Nephron progenitor cell (in vitro differentiated cells): Measurements from ENCODE around the gene TNRC6A.

ENCODE experiments used
- DNase-seq: peaks from one replicate; pipeline ENCODE4 v3.0.0; 2021
- H3K27ac Mint-ChIP-seq: 2 replicates; pipeline ENCODE4 v1.8.0; 2021; ENCODE audit warnings: mild to moderate bottlenecking, moderate library complexity, mixed read lengths
- H3K27me3 Mint-ChIP-seq: 2 replicates; pipeline ENCODE4 v1.8.0; 2021; ENCODE audit warnings: mild to moderate bottlenecking, low read depth, mixed read lengths; ENCODE audit not compliant: poor library complexity
- H3K36me3 Mint-ChIP-seq: 2 replicates; pipeline ENCODE4 v1.8.0; 2021; ENCODE audit warnings: low read depth, mixed read lengths
- H3K4me1 Mint-ChIP-seq: 2 replicates; pipeline ENCODE4 v1.8.0; 2021; ENCODE audit warnings: mixed read lengths
- H3K4me3 Mint-ChIP-seq: 2 replicates; pipeline ENCODE4 v1.8.0; 2021; ENCODE audit warnings: mild to moderate bottlenecking, moderate library complexity, mixed read lengths
- H3K9me3 Mint-ChIP-seq: 2 replicates; pipeline ENCODE4 v1.8.0; 2021; ENCODE audit warnings: mild to moderate bottlenecking, moderate library complexity, mixed read lengths
- TF ChIP-seq, protein P1 (sequence below): fragments of 200-600 bp; sonication (generic); IDR thresholded peaks from 2 replicates; pipeline ENCODE4 v1.5.0; 2021; ENCODE audit warnings: antibody characterized with exemption

TNRC6A gene

GRCh38 chr16:24821129-24821528 is 91.7 kb downstream of the TNRC6A start:
- Mint-ChIP-seq H3K9me3 (no peaks in the 10 kb centered on the region), H3K4me1 (no peaks in the 10 kb centered on the region), H3K4me3 (no peak overlapping the region), H3K36me3 (peaks cover 81% of the 10 kb centered on the region), H3K27me3 (no peaks in the 10 kb centered on the region), H3K27ac (no peak overlapping the region)
- TF ChIP-seq, protein P1, sequence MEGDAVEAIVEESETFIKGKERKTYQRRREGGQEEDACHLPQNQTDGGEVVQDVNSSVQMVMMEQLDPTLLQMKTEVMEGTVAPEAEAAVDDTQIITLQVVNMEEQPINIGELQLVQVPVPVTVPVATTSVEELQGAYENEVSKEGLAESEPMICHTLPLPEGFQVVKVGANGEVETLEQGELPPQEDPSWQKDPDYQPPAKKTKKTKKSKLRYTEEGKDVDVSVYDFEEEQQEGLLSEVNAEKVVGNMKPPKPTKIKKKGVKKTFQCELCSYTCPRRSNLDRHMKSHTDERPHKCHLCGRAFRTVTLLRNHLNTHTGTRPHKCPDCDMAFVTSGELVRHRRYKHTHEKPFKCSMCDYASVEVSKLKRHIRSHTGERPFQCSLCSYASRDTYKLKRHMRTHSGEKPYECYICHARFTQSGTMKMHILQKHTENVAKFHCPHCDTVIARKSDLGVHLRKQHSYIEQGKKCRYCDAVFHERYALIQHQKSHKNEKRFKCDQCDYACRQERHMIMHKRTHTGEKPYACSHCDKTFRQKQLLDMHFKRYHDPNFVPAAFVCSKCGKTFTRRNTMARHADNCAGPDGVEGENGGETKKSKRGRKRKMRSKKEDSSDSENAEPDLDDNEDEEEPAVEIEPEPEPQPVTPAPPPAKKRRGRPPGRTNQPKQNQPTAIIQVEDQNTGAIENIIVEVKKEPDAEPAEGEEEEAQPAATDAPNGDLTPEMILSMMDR, result no peak
- no peak for DNase-seq

DNA sequence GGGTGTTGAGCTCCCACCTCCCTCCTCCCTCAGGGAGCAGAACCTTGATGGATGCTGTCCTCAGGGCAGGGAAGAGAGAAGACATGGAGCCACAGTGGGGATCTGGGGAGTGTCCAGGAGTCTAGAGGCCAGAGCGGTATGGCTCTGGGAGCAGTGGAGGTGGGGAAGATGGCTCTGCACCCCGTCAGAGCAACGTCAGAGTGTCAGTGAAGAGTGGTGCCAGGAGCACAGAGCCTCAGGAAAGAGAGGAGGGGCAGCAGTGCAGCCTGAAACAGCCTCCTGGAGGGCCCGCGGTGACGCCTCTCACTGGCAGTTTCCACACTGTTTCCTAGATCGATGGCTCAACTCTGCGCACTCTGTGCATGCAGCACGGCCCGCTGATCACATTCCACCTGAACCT is 93.1 kb downstream of the TNRC6A start:
- no peak for DNase-seq
- H3K36me3 Mint-ChIP-seq, result peaks cover 87% of the 10 kb centered on the region
- no peaks in the 10 kb centered on the region for H3K9me3 Mint-ChIP-seq
- TF ChIP-seq, protein P1, result no peak
- H3K4me1 Mint-ChIP-seq, result no peaks in the 10 kb centered on the region
- no peak overlapping the region for H3K4me3 Mint-ChIP-seq
- H3K27me3 Mint-ChIP-seq, result no peaks in the 10 kb centered on the region
- peak overlapping the region; percentile 94 for H3K27ac Mint-ChIP-seq

DNA sequence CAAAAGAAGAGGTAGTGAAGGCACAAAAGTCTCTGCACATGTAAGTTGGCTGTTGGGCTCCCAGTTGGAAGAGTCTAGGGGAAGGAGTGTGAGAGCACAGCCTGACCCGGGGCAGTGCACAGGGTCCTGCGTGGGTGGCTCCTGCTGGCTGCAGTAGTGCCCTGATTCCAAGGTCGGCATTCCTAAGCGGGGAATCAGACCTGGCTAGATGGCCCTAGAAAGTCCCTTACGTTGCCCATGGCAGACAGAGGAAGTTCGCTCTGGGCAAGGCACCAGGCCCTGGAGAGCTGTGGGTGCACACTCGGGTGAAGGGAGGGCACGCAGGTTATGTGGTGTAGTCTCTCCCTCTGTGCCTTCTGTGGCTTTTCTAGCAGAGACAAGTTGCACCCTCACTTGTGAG is 93.5 kb downstream of the TNRC6A start:
- Mint-ChIP-seq H3K27me3 (no peaks in the 10 kb centered on the region), H3K4me1 (no peaks in the 10 kb centered on the region), H3K9me3 (no peaks in the 10 kb centered on the region), H3K36me3 (peaks cover 83% of the 10 kb centered on the region), H3K27ac (peak overlapping the region; percentile 94), H3K4me3 (no peak overlapping the region)
- TF ChIP-seq, protein P1, result no peak
- no peak for DNase-seq

DNA sequence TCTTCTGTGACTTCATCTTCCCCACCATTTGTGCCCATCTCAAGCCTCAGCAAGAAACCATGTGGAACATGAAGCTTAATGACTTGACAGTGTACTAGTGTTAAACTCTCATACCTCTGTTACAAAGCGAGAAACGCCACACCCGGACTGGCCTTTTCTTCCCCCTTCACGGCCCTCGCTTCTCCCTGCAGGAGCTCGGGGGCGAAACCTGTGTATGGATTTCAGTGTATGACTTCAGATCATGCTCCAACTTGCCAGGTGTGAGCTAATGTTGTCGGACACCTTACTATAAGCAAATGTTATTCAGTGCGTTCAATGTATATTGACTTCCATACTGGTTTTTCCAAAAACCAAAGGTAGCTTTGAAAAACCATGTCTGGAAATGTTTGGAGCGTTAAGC is 96.2 kb downstream of the TNRC6A start:
- H3K4me1 Mint-ChIP-seq, result no peaks in the 10 kb centered on the region
- no peak for DNase-seq
- TF ChIP-seq, protein P1, result no peak
- no peaks in the 10 kb centered on the region for H3K9me3 Mint-ChIP-seq
- H3K4me3 Mint-ChIP-seq, result no peak overlapping the region
- H3K36me3 Mint-ChIP-seq, result peaks cover 59% of the 10 kb centered on the region
- H3K27me3 Mint-ChIP-seq, result no peaks in the 10 kb centered on the region
- H3K27ac Mint-ChIP-seq, result peak overlapping the region; percentile 84

- no peak for DNase-seq
- H3K4me1 Mint-ChIP-seq, result no peaks in the 10 kb centered on the region
- no peaks in the 10 kb centered on the region for H3K27me3 Mint-ChIP-seq
Observed at GRCh38 chr16:24826096-24826690, 96.7 kb downstream of the TNRC6A start.

More at GRCh38 chr16:24826096-24826690, 96.7 kb downstream of the TNRC6A start:
- no peak overlapping the region for H3K4me3 Mint-ChIP-seq
- peaks cover 54% of the 10 kb centered on the region for H3K36me3 Mint-ChIP-seq
- H3K9me3 Mint-ChIP-seq, result no peaks in the 10 kb centered on the region
- peak overlapping the region; percentile 8 for H3K27ac Mint-ChIP-seq
- TF ChIP-seq, protein P1, result no peak
